ENCODE measurements around the gene ANTXR2. TPM values are rescaled to one million over a fixed set of nuclear protein-coding genes. Genes with fewer than 3 reads are reported as not detected.

ANTXR2 gene
- total RNA-seq, 2 experiments from 2014 or later, result 15.3 to 16.7 TPM

DNA sequence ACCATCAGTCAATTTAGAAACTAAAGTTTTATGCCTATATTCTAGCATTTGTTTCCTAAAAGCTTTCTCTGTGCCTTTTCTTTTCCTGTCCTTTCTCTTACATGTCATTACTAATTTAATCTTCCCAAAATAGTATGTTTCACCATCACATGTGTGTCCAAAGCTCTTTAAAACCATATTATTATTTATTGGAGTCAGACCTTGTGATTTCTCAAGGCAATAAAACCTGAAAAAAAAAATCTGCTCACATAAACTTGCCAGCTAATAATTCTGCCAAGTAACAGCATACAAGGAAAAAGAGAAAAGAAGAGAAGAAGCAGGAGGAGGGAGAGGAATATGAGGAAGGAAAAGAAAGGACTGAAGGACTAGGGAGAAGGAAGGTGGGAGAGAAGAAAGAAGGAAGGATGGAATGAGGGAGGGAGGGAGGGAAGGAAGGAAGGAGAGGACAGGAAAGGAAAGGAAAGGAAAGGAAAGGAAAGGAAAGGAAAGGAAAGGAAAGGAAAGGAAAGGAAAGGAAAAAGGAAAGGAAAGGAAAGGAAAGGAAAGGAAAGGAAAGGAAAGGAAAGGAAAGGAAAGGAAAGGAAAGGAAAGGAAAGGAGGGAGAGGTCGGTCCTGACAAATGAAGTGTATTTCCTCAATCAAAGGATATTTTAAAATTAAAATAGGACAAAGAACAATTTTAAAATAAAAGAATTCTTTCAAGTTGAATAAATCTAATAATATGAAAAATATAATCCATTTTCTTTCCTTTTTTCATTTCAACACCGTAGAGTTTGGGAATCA, 57.4 kb downstream of the ANTXR2 start:
- H3K36me3 Mint-ChIP-seq (ENCODE audit: low read depth), result peaks cover 37% of the 10 kb centered on the region
- H3K27me3 Mint-ChIP-seq, result no peaks in the 10 kb centered on the region
- Histone ChIP-seq H3K4me1 (ENCODE audit: insufficient read depth, low read length) (peaks cover 8% of the 10 kb centered on the region), H3K4me3 (ENCODE audit: low read length) (no peak overlapping the region), H3K27ac (ENCODE audit: low read depth in 1 of 2, low read length in 2 of 2) (no peak overlapping the region), H3K9me3 (ENCODE audit: control insufficient read depth in 1 of 2, insufficient read depth in 1 of 2, low read length in 2 of 2) (no peaks in the 10 kb centered on the region), H3K27me3 (ENCODE audit: control insufficient read depth in 1 of 2, insufficient read depth in 2 of 2, low read length in 2 of 2) (no peaks in the 10 kb centered on the region), H3K36me3 (ENCODE audit: insufficient read depth, low read length) (peaks cover 32% of the 10 kb centered on the region)
- TF ChIP-seq, protein P1, sequence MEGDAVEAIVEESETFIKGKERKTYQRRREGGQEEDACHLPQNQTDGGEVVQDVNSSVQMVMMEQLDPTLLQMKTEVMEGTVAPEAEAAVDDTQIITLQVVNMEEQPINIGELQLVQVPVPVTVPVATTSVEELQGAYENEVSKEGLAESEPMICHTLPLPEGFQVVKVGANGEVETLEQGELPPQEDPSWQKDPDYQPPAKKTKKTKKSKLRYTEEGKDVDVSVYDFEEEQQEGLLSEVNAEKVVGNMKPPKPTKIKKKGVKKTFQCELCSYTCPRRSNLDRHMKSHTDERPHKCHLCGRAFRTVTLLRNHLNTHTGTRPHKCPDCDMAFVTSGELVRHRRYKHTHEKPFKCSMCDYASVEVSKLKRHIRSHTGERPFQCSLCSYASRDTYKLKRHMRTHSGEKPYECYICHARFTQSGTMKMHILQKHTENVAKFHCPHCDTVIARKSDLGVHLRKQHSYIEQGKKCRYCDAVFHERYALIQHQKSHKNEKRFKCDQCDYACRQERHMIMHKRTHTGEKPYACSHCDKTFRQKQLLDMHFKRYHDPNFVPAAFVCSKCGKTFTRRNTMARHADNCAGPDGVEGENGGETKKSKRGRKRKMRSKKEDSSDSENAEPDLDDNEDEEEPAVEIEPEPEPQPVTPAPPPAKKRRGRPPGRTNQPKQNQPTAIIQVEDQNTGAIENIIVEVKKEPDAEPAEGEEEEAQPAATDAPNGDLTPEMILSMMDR (IDR thresholded peaks at IDR 0.05), result no peak
- peaks cover 10% of the 10 kb centered on the region for H3K4me1 Mint-ChIP-seq (ENCODE audit: low read depth)
- intact Hi-C loops (cut with DNase I, micrococcal nuclease), result no loop called here
- H3K9me3 Mint-ChIP-seq, result no peaks in the 10 kb centered on the region
- POLR2A ChIA-PET, result no interaction called here
- ATAC-seq (ENCODE audit: poor library complexity) (no peak), DNase-seq (no peak)
- no peak overlapping the region for H3K4me3 Mint-ChIP-seq
- CTCF ChIA-PET, result no interaction called here
- H3K27ac Mint-ChIP-seq, result no peak overlapping the region

GRCh38 chr4:80014531-80014930, 58.5 kb downstream of the ANTXR2 start:
- ChIA-PET CTCF (no interaction called here), POLR2A (no interaction called here)
- Histone ChIP-seq H3K27ac (ENCODE audit: low read depth in 1 of 2, low read length in 2 of 2) (no peak overlapping the region), H3K9me3 (ENCODE audit: control insufficient read depth in 1 of 2, insufficient read depth in 1 of 2, low read length in 2 of 2) (no peaks in the 10 kb centered on the region), H3K27me3 (ENCODE audit: control insufficient read depth in 1 of 2, insufficient read depth in 2 of 2, low read length in 2 of 2) (no peaks in the 10 kb centered on the region), H3K4me3 (ENCODE audit: low read length) (no peak overlapping the region), H3K36me3 (ENCODE audit: insufficient read depth, low read length) (peaks cover 32% of the 10 kb centered on the region), H3K4me1 (ENCODE audit: insufficient read depth, low read length) (peaks cover 11% of the 10 kb centered on the region)
- no peaks in the 10 kb centered on the region for H3K27me3 Mint-ChIP-seq
- no peak for DNase-seq
- TF ChIP-seq, protein P1 (IDR thresholded peaks at IDR 0.05), result no peak
- H3K9me3 Mint-ChIP-seq, result no peaks in the 10 kb centered on the region
- no peak overlapping the region for H3K4me3 Mint-ChIP-seq
- intact Hi-C loops (cut with DNase I, micrococcal nuclease), result no loop called here
- ATAC-seq (ENCODE audit: poor library complexity), result no peak
- H3K27ac Mint-ChIP-seq, result no peak overlapping the region
- H3K36me3 Mint-ChIP-seq (ENCODE audit: low read depth), result peaks cover 47% of the 10 kb centered on the region
- H3K4me1 Mint-ChIP-seq (ENCODE audit: low read depth), result peaks cover 17% of the 10 kb centered on the region

GRCh38 chr4:80012291-80012690, 60.7 kb downstream of the ANTXR2 start:
- TF ChIP-seq, protein P1 (IDR thresholded peaks at IDR 0.05), result no peak
- ChIA-PET CTCF (no interaction called here), POLR2A (no interaction called here)
- Mint-ChIP-seq H3K36me3 (ENCODE audit: low read depth) (peaks cover 59% of the 10 kb centered on the region), H3K27me3 (no peaks in the 10 kb centered on the region), H3K9me3 (no peaks in the 10 kb centered on the region), H3K27ac (no peak overlapping the region), H3K4me3 (no peak overlapping the region), H3K4me1 (ENCODE audit: low read depth) (peaks cover 37% of the 10 kb centered on the region)
- Histone ChIP-seq H3K4me1 (ENCODE audit: insufficient read depth, low read length) (peaks cover 19% of the 10 kb centered on the region), H3K27me3 (ENCODE audit: control insufficient read depth in 1 of 2, insufficient read depth in 2 of 2, low read length in 2 of 2) (no peaks in the 10 kb centered on the region), H3K36me3 (ENCODE audit: insufficient read depth, low read length) (peaks cover 29% of the 10 kb centered on the region), H3K27ac (ENCODE audit: low read depth in 1 of 2, low read length in 2 of 2) (no peak overlapping the region), H3K4me3 (ENCODE audit: low read length) (no peak overlapping the region), H3K9me3 (ENCODE audit: control insufficient read depth in 1 of 2, insufficient read depth in 1 of 2, low read length in 2 of 2) (no peaks in the 10 kb centered on the region)
- ATAC-seq (ENCODE audit: poor library complexity), result no peak
- DNase-seq, result no peak
- intact Hi-C loops (cut with DNase I, micrococcal nuclease), result no loop called here

Measured in CD4-positive, alpha-beta T cell (primary cell).